Upper lobe of left lung (tissue), 6 donors: ENCODE results near the gene TMEM181. TPM values are rescaled to one million over a fixed set of nuclear protein-coding genes. Genes with fewer than 3 reads are reported as not detected.
"Not testable (repeated sequence)": the region's sequence is repeated elsewhere in the genome, so short reads cannot be mapped to it uniquely, and the experiment has no call there.

ENCODE experiments used
- ATAC-seq, 2 donors: fragments of 200-7000 bp; cut with Tn5 transposase; one replicate each; pipeline ENCODE4 v1.9.1; 2022; ENCODE audit warnings: mild to moderate bottlenecking in 2 of 2, moderate library complexity in 2 of 2; ENCODE audit not compliant: low FRiP score in 2 of 2
- DNase-seq, 2 donors: peaks; one replicate each; pipeline ENCODE4 v3.0.0-alpha.2; 2019 to 2020
- H3K27ac ChIP-seq, 4 donors: fragments of 200-600 bp; sonication (generic); one replicate each; pipeline ENCODE4 v1.5.1; 2016 to 2019
- H3K27me3 ChIP-seq, 4 donors: fragments of 200-600 bp; sonication (generic); one replicate each; pipeline ENCODE4 v1.5.1; 2017 to 2019
- H3K36me3 ChIP-seq, 4 donors: fragments of 200-600 bp; sonication (generic); one replicate each; pipeline ENCODE4 v1.5.1; 2016 to 2019
- H3K4me1 ChIP-seq, 4 donors: fragments of 200-600 bp; sonication (generic); one replicate each; pipeline ENCODE4 v1.5.1; 2018 to 2019
- H3K4me3 ChIP-seq, 4 donors: fragments of 200-600 bp; sonication (generic); one replicate each; pipeline ENCODE4 v1.5.1; 2017 to 2019; ENCODE audit warnings: mild to moderate bottlenecking in 2 of 4, moderate library complexity in 1 of 4
- H3K9me3 ChIP-seq, 4 donors: fragments of 200-600 bp; sonication (generic); one replicate each; pipeline ENCODE4 v1.5.1; 2018 to 2019
- EP300 ChIP-seq, 4 donors: sonication (generic); formaldehyde crosslinking; IDR thresholded peaks; one replicate each; pipeline ENCODE4 v1.5.1; 2017; ENCODE audit warnings: antibody characterized with exemption in 4 of 4, control low read depth in 2 of 4
- POLR2A ChIP-seq, 4 donors: fragments of 450-650 bp; IDR thresholded peaks; one replicate each; pipeline ENCODE4 v1.5.1; 2016 to 2017; ENCODE audit warnings: antibody characterized with exemption in 4 of 4, mild to moderate bottlenecking in 2 of 4
- POLR2AphosphoS5 ChIP-seq, 2 donors: sonication (generic); formaldehyde crosslinking; IDR thresholded peaks; one replicate each; pipeline ENCODE4 v1.5.1; 2017; ENCODE audit warnings: antibody characterized with exemption in 2 of 2
- WGBS, 2 donors: methylation state at CpG; one replicate each; pipeline ENCODE4 v1.1.5; 2017 to 2018; 5-methylcytosine and 5-hydroxymethylcytosine counted together
- total RNA-seq, 6 donors: library from RNA; depleted of rRNA in 4 of 6; stranded (reverse); fragments of >200 nt in 4 of 6; gene quantifications; one replicate each; pipeline versions ENCODE4 v1.1.0 to v1.2.1, GENCODE V29; 2016 to 2021
- TF ChIP-seq, protein P1 (sequence below), 6 experiments: fragments of 450-650 bp in 4 of 6; fragments of 200-600 bp in 2 of 6; sonication (generic) in 2 of 6; IDR thresholded peaks; one replicate each; pipeline ENCODE4 v1.5.1; 2016 to 2019; ENCODE audit warnings: antibody characterized with exemption in 6 of 6
- donor health status: DM: no; HTN: no; CAD: no; lungs with moderate emphysema.
- donor health status: DM: no; HTN: yes; CAD: no; lungs with severe emphysema.

TMEM181 gene
- total RNA-seq, 6 donors from 2014 or later = 11.5 to 27.6 (median 18.9) TPM

DNA sequence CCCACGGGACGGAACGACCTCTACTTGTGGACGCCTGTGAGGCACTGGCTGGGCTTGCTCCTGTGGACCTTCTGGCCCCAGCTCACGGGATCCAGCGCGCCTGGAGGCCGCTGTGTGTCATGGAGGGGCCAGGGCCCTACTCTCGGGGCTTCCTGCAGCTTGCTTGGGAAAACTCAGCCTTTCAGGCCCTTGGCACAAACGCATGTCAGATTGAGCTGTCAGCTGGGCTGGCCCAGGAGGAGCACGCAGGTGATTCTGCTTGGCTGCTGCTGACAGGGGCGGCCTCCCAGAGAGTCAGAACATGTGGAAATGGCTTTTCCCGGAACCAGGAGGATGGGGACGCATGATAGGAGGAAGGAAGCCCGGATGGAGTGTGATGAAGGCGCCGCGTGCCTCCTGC is 39.7 kb downstream of the TMEM181 start:
- Histone ChIP-seq H3K4me3 (no peak overlapping the region), H3K27ac (no peak overlapping the region), H3K36me3 (peaks cover 0 to 49% (median 33%) of the 10 kb centered on the region in 4 donors), H3K9me3 (no peaks in the 10 kb centered on the region), H3K4me1 (no peaks in the 10 kb centered on the region), H3K27me3 (no peaks in the 10 kb centered on the region)
- ATAC-seq = no peak
- 90 to 91% methylated on average over 10 to 18 of the region's 18 CpGs for WGBS, 2 donors
- TF ChIP-seq EP300 (IDR thresholded peaks at IDR 0.05) = no peak
- no peak for TF ChIP-seq POLR2AphosphoS5 (IDR thresholded peaks at IDR 0.05)
- TF ChIP-seq, protein P1, sequence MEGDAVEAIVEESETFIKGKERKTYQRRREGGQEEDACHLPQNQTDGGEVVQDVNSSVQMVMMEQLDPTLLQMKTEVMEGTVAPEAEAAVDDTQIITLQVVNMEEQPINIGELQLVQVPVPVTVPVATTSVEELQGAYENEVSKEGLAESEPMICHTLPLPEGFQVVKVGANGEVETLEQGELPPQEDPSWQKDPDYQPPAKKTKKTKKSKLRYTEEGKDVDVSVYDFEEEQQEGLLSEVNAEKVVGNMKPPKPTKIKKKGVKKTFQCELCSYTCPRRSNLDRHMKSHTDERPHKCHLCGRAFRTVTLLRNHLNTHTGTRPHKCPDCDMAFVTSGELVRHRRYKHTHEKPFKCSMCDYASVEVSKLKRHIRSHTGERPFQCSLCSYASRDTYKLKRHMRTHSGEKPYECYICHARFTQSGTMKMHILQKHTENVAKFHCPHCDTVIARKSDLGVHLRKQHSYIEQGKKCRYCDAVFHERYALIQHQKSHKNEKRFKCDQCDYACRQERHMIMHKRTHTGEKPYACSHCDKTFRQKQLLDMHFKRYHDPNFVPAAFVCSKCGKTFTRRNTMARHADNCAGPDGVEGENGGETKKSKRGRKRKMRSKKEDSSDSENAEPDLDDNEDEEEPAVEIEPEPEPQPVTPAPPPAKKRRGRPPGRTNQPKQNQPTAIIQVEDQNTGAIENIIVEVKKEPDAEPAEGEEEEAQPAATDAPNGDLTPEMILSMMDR (IDR thresholded peaks at IDR 0.05) = no peak
- no peak for TF ChIP-seq POLR2A (IDR thresholded peaks at IDR 0.05)
- DNase-seq = no peak

DNA sequence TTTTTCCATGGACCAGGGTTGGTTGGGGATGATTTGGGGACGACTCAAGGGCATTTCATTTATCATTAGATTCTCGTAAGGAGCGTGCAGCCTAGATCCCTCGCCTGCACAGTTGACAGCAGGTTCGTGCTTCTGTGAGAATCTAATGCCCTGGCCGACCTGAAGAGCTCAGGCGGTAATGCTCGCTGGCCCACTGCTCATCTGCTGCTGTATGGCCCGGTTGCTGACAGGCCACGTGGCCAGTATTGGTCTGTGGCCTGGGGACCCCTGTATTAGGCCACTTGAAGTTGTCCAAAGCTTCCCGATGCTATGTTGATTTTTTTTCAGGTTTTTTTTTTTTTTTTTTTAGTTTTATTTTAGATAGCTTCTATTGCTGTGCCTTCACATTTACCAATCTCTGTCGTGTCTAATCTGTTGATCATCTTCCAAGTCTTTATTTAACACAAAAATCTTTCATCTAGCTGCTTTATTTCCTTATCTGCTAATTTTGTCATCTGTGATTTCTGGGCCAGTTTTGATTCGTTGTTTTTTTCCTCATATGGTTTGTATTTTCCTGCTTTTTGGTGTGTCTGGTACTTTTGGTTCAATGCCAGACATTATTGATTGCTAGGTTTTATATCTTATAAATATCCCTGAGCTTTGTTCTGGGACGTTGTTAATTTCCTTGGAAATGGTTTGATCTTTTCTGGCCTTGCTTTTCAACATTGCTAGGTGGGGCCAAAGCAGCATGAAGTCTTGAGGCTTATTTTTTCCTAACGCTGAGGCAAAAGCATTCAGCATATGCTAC is 43.6 kb downstream of the TMEM181 start:
- WGBS, 2 donors = 83 to 84% methylated on average over 14 to 15 of the region's 15 CpGs
- DNase-seq (no peak), ATAC-seq (no peak)
- no peak overlapping the region for H3K4me3 ChIP-seq
- H3K4me1 ChIP-seq = no peaks in the 10 kb centered on the region
- no peaks in the 10 kb centered on the region for H3K27me3 ChIP-seq
- TF ChIP-seq, protein P1 (IDR thresholded peaks at IDR 0.05) = no peak
- TF ChIP-seq POLR2A (IDR thresholded peaks at IDR 0.05) (no peak), POLR2AphosphoS5 (IDR thresholded peaks at IDR 0.05) (no peak), EP300 (IDR thresholded peaks at IDR 0.05) (no peak)
- no peaks in the 10 kb centered on the region for H3K9me3 ChIP-seq
- peaks cover 7 to 56% (median 38%) of the 10 kb centered on the region in 4 donors for H3K36me3 ChIP-seq
- H3K27ac ChIP-seq = no peak overlapping the region

DNA sequence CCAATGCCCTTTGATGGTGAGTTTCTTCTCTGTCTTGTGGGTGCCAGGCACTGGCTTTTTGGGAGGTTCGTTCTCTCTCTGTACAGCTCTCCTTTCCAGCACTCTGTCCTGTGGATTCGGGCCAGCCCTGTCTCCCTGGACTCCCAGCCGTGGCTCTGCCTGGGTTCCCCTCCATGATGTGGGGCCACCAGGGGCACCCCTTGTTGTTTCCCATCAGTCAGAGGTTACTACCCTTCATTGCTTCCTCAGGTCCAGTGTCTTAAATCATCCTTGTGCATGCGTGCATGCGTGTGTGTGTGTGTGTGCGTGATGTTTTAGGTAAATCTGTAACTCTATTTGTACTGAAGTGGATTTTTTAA is 44.1 kb downstream of the TMEM181 start:
- H3K4me1 ChIP-seq = no peaks in the 10 kb centered on the region
- no peak for ATAC-seq
- WGBS, 2 donors = 88 to 97% methylated on average over 6 of the region's 6 CpGs
- H3K4me3 ChIP-seq = no peak overlapping the region
- TF ChIP-seq POLR2AphosphoS5 (IDR thresholded peaks at IDR 0.05) = no peak
- TF ChIP-seq, protein P1 (IDR thresholded peaks at IDR 0.05) = no peak
- no peak for TF ChIP-seq EP300 (IDR thresholded peaks at IDR 0.05)
- TF ChIP-seq POLR2A (IDR thresholded peaks at IDR 0.05) = no peak
- H3K9me3 ChIP-seq = no peaks in the 10 kb centered on the region
- no peak overlapping the region for H3K27ac ChIP-seq
- no peaks in the 10 kb centered on the region for H3K27me3 ChIP-seq
- no peak for DNase-seq
- peaks cover 7 to 57% (median 42%) of the 10 kb centered on the region in 4 donors for H3K36me3 ChIP-seq

DNA sequence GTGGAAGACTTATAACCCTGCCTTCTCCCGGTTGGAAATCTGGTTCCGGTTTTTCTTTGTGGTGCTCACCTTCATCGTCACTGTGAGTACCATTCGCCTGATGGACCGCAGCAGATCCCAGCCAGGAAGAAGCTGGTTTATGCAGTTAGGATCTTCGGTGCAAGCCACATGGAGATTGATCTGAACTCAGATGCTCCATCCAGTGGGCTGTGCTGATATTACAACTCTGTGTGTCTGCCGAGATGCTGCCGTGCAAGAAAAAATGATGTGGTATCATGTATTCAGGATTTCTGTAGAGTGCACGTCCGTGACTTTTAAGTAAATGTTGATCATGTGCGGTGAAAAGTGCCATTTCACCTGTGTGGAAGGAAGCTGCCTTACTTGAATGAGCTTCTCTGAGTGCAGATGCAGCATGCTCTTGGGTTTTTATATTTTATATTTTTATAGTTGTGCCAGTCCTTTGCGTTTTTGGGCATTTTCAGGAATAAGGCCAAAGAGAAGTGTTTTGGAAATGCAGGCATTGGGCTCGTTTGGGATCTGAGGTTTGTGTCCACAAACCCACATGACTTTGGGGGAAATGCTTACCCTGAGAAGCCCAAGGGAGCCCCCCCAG is 45.5 kb downstream of the TMEM181 start:
- Histone ChIP-seq H3K36me3 (peaks cover 7 to 59% (median 47%) of the 10 kb centered on the region in 4 donors), H3K27ac (no peak overlapping the region), H3K9me3 (no peaks in the 10 kb centered on the region), H3K4me1 (no peaks in the 10 kb centered on the region), H3K4me3 (no peak overlapping the region), H3K27me3 (no peaks in the 10 kb centered on the region)
- whole genome bisulfite sequencing, 2 donors = 48 to 50% methylated on average over 13 of the region's 13 CpGs
- DNase-seq = peak in 1 of 2 donors; percentile 46
- TF ChIP-seq EP300 (IDR thresholded peaks at IDR 0.05) = no peak
- no peak for TF ChIP-seq POLR2AphosphoS5 (IDR thresholded peaks at IDR 0.05)
- TF ChIP-seq, protein P1 (IDR thresholded peaks at IDR 0.05) = peak; percentile 44 to 77 (median 70)
- TF ChIP-seq POLR2A (IDR thresholded peaks at IDR 0.05) = no peak
- ATAC-seq = peak; percentile 49 to 85

DNA sequence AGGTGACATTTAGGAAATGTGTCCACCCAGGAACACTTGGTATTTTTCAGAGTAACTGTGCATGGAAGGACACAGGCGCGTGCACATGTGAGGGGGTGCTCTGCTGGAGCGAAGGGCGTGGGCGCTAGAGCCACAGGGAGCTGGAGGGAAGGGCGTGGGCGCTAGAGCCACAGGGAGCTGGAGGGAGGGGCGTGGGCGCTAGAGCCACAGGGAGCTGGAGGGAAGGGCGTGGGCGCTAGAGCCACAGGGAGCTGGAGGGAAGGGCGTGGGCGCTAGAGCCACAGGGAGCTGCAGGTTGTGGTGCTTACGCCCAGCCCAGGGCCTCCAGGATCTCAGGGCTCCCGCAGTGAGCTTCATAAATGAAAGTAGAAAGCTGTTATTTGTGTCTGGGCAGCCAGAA is 46.1 kb downstream of the TMEM181 start:
- H3K36me3 ChIP-seq = peaks cover 7 to 61% (median 53%) of the 10 kb centered on the region in 4 donors
- H3K27ac ChIP-seq, H3K27me3 ChIP-seq, H3K9me3 ChIP-seq, ATAC-seq, H3K4me1 ChIP-seq, H3K4me3 ChIP-seq, DNase-seq: not testable (repeated sequence)
- WGBS, 2 donors = 94 to 97% methylated on average over 15 of the region's 15 CpGs
